CD4-positive, alpha-beta T cell treated with Interleukin-10 for 1 hour (primary cell): ENCODE measurements around the gene NRM.
"Not testable (repeated sequence)": the region's sequence is repeated elsewhere in the genome, so short reads cannot be mapped to it uniquely, and the experiment has no call there.

Source experiments
- DNase-seq: peaks from one replicate; pipeline ENCODE4 v3.0.0-alpha.2; 2020

NRM gene

GRCh38 chr6:30687659-30688431 lies 2.9 kb downstream of the NRM start:
- no peak for DNase-seq

- peak; percentile 81 for DNase-seq
These were observed 3.7 kb downstream of the NRM start for GRCh38 chr6:30686908-30687658.

DNA sequence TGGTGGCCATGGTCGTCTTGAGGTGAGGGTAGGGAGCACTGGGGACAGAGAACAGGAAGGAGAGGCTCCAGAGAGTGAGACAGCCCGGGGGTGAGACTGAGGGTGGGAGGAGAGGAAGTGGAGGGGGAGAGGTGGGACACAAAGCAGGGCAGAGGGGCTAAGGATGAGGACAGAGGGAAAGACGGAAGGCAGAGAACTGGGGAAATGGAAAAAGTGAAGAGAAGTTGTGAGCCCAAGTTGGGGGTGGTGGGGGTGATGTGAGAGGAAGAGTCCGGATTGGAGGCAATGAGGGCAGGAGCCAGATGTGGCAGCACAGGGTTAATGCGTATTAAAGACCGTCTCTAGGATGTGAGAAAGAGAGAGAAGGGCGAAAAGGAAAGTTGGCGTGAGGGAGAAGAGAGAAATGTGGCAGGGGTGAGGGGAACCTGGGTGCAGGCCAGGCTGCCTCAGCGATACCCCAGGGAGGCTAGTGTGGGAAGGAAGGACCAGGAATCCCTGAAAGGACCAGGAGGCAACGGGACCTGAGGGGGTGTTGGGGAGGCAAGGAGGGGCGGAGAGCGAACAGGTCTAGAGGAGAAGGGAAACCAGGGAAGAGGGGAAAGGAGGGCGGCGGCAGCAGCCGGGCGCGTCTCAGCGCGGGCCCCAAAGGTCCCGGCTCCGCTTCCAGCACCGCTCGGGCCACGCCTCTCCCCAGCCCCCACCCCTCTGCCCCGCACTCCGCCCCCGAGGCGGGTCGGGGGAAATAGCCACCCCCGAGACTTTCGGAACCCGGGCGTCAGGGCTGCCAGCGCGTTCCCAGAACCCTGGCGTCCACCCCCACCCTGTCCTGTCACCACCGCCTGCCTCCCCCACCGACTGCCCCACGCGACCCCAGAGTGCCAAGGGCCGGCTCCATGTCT lies 4.5 kb downstream of the NRM start, which contains the start of gene PPP1R18:
Gene PPP1R18, minus strand, starts transcription at position 637 of the 899 bp plus-strand sequence. Its CDS starts 627 bp downstream, at position 10.
- peak; percentile 86 for DNase-seq

DNA sequence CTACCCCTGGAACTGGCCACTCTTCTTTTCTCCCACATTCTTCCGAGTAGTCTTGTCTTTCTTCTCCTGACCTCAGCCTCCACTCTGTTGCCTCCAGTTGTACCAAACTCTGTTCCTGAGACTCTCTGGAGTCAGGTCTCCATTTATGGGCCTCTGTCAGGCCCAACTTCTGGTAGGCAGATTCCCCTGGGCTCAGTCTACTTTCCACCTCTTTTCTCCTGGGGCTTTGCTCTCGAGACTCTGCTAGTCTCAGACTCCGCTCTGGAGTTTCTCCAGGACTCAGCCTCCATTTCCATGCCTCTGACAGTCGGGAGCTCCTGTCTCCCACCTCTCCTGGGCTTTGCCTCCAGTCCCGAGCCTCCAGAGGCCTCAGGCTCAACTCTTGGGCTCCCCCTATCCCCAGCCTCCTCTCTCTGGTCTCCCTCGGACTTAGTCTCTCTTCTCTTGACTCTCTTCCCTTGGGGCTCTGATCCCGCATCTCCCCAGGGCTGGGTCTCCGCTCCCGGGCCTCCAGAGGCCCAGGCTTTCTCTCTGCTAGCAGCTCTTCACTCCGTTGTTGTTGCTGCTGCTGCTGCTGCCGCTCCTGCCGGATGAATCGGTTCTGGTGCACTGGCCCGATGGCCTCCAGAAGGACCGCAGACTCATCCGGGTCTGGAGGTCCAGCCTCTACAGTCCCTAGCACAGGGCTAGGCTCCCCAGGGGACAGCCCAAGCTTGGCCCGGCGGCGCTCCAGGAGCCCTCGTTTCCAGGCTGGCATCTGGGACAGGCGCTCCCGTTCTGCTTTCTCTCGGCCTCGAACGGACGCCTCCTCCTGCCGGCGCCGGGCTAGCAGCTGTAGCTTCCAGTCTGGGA lies 5.4 kb downstream of the NRM start:
- no peak for DNase-seq

DNA sequence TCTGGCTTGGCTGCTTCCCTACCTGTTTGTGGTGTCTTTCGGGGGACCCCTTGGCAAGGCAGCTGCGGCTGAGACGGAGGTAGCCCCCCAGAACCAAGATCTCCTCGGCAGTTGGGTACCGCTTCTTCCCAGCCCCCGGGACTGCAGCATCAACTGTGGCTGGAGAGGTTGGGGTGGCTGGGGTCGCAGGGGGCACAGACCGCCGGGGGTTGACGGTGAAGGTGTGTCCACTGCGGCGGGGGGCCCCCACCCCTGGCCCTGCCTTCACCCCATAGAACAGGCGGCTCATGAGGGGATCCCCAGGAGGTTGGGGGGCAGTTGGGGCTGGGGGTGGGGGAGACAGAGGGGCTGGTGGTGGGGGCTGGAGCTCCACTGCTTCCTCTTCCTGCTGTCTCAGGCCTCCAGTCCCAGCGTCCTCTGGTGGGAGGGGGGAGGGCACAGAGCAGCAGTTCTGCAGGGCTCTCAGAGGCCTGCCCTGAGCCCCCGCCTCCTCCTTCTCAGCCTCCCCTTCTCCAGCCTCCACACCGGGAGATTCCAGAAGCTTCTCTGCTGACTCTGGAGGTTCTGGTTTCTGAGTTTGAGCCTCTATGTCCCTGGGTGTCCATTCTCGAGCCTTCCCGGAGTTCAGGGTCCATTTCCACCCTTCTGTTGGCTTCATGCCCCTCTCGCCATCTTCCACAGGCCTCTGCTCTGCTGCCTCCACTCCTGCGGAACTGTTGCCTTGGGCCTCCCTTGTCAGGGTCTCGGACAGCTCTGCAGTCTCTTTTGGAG lies 6.2 kb downstream of the NRM start:
- peak; percentile 61 for DNase-seq

DNA sequence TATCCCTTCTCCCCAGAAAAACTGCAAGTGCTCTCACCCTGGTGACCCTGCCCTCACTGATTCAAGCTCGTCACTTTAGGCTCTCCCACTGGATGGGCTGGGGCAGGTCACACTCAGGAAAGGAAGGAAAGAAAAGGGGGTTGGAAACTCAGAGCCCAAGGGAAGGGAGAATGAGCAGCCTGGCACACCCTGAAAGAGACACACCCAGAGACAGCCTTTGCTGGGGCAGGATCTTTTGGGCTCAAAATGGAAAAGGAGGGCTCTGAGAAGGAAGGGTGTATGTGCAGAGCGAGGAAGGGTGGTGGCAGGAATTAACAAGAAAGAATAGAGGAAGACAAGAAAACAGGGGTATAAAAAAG lies 6.8 kb downstream of the NRM start:
- DNase-seq = no peak

DNA sequence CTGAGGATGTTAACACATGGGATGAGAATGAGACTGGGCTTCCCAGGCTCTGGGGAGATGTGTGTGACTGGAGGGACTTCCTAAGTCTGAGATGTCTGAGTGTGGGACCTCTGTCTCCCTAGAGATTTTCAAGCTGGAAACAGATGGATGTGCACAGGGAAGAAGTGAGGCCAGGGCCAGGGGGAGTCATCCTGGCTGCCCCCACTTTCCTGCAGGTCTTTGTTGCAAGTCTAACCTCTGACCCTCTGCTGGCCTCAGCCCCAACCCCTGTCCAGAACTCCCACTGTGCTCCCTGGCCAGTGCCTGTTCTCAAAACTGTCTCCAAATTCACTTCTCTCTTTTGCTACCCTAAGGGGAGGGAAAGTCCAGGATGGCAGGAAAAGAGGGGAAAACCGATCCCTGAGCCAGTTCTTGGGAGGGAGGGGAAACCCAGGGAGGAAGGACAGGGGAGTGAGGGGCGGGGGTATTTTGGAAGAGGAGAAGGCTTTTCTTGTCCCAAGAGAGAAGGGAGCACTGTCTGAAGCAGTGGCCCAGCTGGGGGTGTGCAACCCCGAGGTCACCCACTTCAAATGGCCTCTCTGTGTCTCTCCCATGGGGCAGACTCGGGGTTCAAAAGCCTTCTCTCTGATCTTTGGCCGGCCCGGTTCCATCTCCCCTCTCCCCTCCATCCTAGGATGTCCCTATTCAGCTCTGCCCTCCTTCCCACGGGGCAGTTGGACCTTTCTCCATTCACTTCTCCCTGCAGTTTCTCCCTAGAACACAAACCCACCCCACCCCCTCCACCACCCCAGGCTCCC lies 7.4 kb downstream of the NRM start:
- DNase-seq = no peak

DNA sequence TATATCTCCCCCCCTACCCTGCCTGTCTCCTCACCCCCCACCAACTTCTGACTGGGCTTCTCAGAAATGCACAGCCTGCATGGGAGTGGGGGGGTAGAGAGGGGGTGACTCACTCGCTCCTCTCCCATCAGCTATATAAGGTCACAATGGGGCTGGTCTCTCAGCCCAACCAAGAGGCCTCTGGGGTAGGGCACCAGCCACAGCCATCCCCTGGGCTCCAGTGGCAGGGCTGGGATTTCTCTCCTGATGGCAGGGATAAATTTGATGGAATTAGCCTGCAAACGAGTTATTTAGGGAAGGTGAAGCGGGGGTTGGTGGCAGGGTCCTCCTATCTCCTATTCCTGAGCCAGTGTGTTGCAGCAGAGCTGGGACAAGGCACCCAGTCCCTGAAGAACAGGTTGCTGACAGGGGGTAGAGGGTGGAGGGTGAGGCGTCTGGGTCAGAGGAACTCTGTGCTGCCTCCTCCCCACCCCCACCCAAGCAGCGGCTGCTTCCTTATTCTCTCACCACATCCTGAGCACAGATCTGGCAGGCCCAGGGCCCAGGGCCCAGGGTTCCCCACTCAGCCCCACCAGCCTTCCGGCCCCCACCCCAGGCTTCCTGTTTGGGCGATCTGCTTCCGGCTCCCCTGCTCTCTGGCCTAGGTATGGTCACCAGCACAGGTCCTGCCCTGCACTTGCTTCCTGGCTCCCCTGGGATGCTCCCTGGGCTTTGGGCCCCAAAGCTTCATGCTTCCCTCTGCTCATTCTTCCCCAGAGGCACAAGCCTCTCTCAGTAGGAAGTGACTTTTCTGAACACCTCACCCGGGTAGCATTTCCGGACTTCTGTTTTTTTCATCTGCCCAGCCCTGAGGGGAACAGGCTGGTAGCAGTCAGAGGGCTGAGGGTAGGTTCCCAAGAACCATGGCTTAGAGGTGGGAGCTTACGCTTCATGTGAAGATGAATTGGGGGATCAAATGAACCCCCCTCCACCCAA lies 8.4 kb downstream of the NRM start:
- DNase-seq = peak; percentile 90

DNA sequence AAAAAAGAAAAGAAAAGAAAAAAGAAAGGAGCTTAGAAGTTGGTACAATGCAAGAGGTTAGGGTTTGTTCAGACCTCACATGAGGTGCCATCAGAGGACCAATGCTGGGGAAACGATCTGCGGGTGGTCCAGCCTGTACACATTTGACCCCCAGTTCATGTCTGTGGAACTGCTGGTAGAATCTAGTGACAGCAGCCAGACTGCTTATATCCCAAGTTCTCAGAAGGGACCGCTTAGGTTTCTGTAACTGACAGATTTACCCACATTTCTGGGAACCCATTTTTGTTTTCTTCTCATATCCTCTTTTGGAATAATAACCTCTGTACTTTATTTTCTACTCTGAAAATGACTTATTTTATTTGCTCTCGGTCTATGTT lies 9.0 kb downstream of the NRM start:
- no peak for DNase-seq

DNA sequence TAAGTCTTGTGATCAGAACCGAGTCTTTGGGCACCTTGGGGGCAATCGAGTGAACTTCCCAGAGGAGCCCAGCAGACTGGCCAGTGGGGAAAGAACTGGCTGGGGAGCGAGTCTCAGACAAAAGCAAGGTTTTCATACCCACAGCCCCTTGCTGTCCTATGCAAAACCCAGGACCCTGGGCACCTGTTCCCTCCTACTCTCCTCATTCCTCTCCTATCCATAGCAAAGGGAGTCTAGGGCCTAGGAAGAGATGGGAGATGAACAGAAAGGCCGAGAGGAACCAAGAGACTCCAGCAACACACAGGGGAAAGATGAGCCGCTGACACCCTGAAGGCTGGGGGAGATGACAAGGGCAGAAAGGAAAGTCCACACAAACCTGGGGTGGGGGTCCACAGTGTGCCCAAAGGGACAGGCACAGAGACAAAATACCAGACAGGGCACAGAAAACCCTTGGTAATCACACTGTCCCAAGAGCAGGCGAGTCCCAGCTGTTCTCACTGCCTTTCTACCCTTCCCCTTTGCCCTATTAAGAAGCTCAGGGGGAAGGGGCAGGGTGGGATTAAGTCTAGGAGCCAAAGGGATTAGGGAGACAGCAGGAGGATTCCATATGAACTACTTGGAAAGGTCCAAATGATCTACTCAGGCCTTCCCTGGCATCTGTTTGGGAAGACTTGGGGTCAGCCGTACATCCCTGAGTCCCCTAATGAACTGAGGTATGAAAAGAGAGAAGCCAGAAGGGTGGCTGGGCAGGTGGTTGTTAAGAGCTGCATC lies 10.8 kb downstream of the NRM start:
- no peak for DNase-seq

DNA sequence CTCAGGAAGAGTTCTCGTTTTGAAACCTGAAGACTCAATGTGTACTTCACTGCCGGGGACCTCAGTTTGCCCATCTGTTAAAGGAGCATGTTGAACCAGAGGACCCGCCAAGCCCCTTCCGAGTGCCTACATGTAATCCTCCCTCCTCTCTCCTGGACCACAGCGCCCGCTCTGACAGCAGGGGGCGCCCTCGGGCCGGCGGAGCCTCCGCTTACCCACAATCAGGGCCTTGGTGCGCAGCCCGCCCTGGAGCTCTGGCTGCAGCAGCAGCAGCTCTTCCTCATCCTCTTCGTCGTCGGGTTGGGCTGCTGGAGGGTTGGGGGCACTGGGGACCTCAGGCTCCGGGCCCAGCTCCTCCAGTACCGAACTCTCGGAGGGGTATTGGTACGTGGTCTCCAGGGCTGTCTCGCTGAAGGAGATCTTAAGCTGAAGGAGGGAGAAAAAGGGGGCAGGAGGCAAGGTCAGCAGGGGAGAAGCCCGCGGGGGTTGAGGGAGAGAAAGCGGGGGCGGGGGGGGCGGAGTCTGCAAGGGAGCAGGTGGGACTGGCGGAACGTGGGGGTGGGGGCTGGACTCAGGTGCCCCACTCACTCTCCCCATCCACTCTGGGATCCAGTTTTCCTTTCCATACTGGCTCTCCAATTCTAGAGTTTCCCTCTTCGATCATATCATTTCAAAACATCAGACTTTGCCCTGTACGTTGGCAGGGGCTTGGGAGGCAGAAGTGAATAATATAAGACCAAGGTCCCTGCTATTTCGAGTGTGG lies 11.6 kb downstream of the NRM start:
- DNase-seq = peak; percentile 93

DNA sequence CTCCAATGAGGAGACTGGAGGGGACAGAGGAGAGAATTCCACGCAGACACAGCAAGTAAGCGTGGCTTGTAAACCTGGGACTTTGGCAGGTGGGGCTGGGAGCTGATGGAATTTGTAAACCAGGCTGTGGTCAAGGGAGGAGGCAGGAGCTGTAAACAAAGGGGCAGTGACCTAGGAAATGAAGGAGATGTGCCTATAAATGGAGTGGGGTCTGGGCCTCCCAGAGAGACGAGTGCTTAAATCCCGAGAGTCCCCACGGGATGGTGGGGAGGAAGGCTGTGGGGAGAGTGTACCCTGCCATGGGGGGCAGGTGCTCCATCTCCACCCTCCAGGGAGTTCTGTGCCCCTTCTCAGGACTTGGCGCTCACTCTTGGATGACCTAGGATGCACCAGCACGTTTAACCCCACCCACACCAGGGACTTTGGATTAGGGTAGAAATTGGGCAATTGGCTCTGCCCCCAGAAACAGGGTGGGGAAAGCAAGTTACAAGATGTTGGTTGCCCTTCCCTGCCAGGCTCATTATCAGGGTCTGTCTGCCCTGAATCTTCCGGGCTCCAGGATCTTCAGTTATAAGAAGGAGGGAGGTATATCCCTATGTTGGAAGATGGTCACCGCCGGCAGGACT lies 14.0 kb downstream of the NRM start:
- no peak for DNase-seq

DNA sequence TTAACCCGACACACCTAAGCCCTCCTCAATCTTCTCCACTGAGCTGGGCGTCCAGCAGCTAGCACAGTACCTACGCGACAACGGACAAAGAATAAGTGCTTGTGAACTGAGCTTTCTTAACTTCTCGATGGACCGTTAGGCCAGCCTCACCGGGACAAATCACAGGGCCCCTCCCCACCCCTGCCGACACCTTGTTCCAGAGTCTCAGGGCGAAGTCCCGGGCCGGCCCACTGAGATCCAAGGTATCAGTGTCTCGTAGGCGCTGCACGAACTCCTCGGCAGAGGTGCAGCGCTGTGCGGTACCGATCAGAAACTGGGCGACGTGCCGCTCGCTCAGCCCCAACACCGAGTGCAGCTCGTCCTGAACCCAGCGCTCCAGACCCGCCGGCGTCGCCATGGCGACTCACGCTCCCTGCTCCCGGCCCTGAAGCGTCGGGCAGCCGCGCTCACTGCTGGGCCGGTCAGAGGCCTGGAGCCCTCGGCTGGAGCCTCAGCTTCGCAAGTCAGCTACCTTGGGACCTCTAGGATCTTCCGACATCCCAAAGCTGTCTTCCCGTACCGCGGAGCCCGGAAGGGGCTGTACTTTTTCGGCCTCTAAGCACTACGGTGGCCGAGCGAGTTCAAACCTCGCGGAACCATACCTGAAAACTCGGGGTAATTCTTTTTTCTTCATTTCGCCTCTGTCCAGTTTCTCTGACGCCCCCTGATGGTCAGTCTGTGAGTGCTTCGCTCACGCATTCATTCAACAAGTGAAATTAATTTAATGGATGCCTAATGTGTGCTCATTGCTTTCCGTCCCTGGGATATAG lies 18.1 kb downstream of the NRM start, which contains the start of gene DHX16:
Gene DHX16, minus strand, starts transcription at position 562 of the 809 bp plus-strand sequence. Its CDS starts 165 bp downstream, at position 397.
- peak; percentile 94 for DNase-seq

- no peak for DNase-seq
These were observed 19.8 kb downstream of the NRM start for GRCh38 chr6:30670760-30671527.

DNA sequence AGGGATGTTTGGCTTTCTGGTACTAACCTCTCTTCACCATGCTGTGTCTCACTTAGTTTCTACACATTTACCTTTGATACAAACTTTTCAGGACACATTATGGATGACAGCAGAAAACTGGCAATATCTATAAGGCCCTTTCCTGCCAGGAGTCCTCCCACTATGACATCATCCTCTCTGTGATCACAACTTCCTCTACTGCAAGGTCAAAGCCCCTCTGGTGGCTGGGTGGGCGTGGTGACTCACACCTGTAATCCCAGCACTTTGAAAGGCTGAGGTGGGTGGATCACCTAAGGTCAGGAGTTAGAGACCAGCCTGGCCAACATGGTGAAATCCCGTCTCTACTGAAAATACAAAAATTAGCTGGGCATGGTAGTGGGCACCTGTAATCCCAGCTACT lies 24.5 kb downstream of the NRM start:
- DNase-seq = not testable (repeated sequence)
